RCC 7860 (cell line): ENCODE data around the gene LIPC.
"Not testable (repeated sequence)": the region's sequence is repeated elsewhere in the genome, so short reads cannot be mapped to it uniquely, and the experiment has no call there.

Experiments
- DNase-seq: peaks from one replicate; pipeline ENCODE4 v3.0.0-alpha.2; 2015; ENCODE audit warnings: low spot score
- FAIRE-seq: peaks from 2 replicates; lab custom pipeline; 2012; peaks lifted over from hg19 to GRCh38; lab: Jason Lieb, UNC

The LIPC gene

GRCh38 chr15:58602823-58603222 lies 171.0 kb downstream of the LIPC start:
- no peak for FAIRE-seq
- DNase-seq: no peak

- not testable (repeated sequence) for FAIRE-seq, DNase-seq
Measured at GRCh38 chr15:58603927-58604326, 172.1 kb downstream of the LIPC start.

- FAIRE-seq (no peak), DNase-seq (no peak)
Measured at GRCh38 chr15:58604455-58604923, 172.7 kb downstream of the LIPC start.

GRCh38 chr15:58605931-58606530 lies 174.2 kb downstream of the LIPC start:
- FAIRE-seq (no peak), DNase-seq (no peak)

- FAIRE-seq: no peak
- DNase-seq: no peak
Measured at GRCh38 chr15:58606577-58607080, 174.8 kb downstream of the LIPC start.

GRCh38 chr15:58608129-58608590 lies 176.4 kb downstream of the LIPC start:
- DNase-seq (no peak), FAIRE-seq (no peak)

GRCh38 chr15:58608711-58609110 lies 176.9 kb downstream of the LIPC start:
- DNase-seq: no peak
- FAIRE-seq: no peak

DNA sequence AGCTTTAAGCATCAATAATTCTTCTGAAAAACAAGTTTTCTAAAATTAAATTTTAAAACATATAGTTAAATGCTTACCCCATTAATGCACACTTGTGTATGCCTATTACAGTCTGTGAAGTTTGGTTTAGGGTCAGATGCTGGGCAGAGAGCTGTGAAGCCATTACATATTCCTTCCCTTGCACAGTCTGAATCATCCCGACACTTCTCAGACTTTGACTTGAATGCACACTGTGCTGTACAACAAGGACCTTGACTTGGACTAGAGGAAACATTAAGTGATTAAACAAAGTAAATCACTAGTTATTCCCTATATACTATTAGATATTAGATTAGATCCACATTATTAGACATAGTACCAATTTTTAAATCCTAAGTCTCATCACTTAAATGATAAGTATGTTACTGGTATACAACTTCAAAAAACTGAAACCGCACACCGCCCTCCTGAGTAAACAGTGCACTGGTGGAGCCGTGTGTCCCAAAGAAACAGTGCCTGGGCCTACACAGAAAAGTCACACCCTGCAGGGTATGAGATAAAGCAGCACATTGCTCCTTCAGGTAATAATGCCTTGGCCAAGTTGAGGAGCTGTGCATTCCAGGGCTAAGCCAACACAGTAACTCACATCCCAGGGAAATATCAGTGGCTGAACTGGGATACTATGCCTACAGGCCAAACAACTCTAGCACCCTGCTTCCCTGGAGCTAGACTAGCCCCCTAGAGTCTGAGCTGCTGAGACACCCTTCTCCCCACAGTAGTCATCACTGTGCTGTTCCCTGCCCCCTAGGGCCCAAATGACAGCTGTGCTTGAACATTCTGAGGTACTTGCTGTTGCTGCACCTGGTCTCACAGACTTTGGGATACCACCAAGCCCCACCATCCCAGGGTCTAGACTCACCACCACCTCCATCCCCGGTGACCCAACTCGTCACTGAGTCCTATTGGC lies 180.2 kb downstream of the LIPC start:
- no peak for FAIRE-seq
- no peak for DNase-seq

DNA sequence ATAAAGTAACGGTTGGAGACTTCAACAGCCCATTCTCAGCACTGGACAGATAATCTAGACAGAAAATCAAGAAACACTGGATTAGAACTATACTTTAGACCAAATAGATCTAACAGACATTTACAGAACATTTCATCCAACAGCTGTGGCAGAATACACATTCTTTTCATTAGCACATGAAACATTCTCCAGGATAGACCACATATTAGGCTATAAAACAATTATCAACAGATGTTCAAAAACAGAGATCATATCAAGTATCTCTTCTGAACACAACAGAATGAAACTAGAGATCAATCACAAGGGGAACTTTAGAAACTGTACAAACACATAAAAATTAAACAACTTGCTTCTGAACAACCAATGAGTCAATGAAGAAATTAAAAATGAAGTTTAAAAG lies 184.4 kb downstream of the LIPC start:
- FAIRE-seq: no peak
- DNase-seq: no peak
